Sigmoid colon (tissue), 7 donors: ENCODE measurements around the gene KIF1A. TPM values are rescaled to one million over a fixed set of nuclear protein-coding genes. Genes with fewer than 3 reads are reported as not detected.
A peak's percentile ranks its signal among the peaks of the same experiment; 100 is the strongest.
"Not testable (repeated sequence)": the region's sequence is repeated elsewhere in the genome, so short reads cannot be mapped to it uniquely, and the experiment has no call there.

ENCODE experiments used
- DNase-seq: peaks from one replicate; pipeline ENCODE4 v3.0.0-alpha.2; 2019
- H3K27ac ChIP-seq, 4 donors: fragments of 200-600 bp; sonication (generic); one replicate each; pipeline ENCODE4 v1.5.1; 2016 to 2019; ENCODE audit warnings: mild to moderate bottlenecking in 1 of 4
- H3K27me3 ChIP-seq, 3 donors: fragments of 200-600 bp; sonication (generic); one replicate each; pipeline ENCODE4 v1.5.1; 2019; ENCODE audit warnings: mild to moderate bottlenecking in 1 of 3
- H3K36me3 ChIP-seq, 4 donors: fragments of 200-600 bp; sonication (generic); one replicate each; pipeline ENCODE4 v1.5.1; 2016 to 2019
- H3K4me1 ChIP-seq, 4 donors: fragments of 200-600 bp; sonication (generic); one replicate each; pipeline ENCODE4 v1.5.1; 2017 to 2019
- H3K4me3 ChIP-seq, 4 donors: fragments of 200-600 bp; sonication (generic); one replicate each; pipeline ENCODE4 v1.5.1; 2017 to 2019; ENCODE audit warnings: mild to moderate bottlenecking in 2 of 4, moderate library complexity in 1 of 4
- H3K9me3 ChIP-seq, 4 donors: fragments of 200-600 bp in 3 of 4; sonication (generic) in 3 of 4; one replicate each; pipeline versions ENCODE4 v1.5.1 to v1.6.1; 2013 to 2019
- EP300 ChIP-seq, 4 donors: sonication (generic); formaldehyde crosslinking; IDR thresholded peaks; one replicate each; pipeline ENCODE4 v1.6.1; 2017; ENCODE audit warnings: antibody characterized with exemption in 4 of 4
- POLR2A ChIP-seq, 2 donors: fragments of 450-650 bp; IDR thresholded peaks; one replicate each; pipeline ENCODE4 v1.6.1; 2016; ENCODE audit warnings: antibody characterized with exemption in 2 of 2, mild to moderate bottlenecking in 2 of 2, moderate library complexity in 2 of 2
- POLR2AphosphoS5 ChIP-seq, 4 donors: sonication (generic); formaldehyde crosslinking; IDR thresholded peaks; one replicate each; pipeline ENCODE4 v1.6.1; 2017; ENCODE audit warnings: antibody characterized with exemption in 4 of 4
- WGBS, 2 donors: extraction: QIAGEN DNeasy Blood & Tissue Kit; methylation state at CpG; one replicate each; pipeline ENCODE4 v1.1.7; 2013; 5-methylcytosine and 5-hydroxymethylcytosine counted together
- intact Hi-C: fragments of 100-400 bp; cut with DNase I; formaldehyde crosslinking; loops from one replicate; pipeline ENCODE4 v1.15.1; 2023
- polyA plus RNA-seq, 3 donors: library from polyadenylated mRNA; stranded (reverse); fragments of 200-250 nt; gene quantifications; one replicate each; pipeline ENCODE4 v1.2.3, GENCODE V29; 2013
- total RNA-seq, 4 donors: library from RNA; depleted of rRNA; stranded (reverse); fragments of >200 nt; gene quantifications; one replicate each; pipeline ENCODE4 v1.1.0, GENCODE V29; 2016
- TF ChIP-seq, protein P1 (sequence below), 4 experiments: fragments of 450-650 bp in 3 of 4; fragments of 200-600 bp in 1 of 4; IDR thresholded peaks; one replicate each; pipeline ENCODE4 v1.5.1; 2016 to 2019; ENCODE audit warnings: antibody characterized with exemption in 4 of 4, mild to moderate bottlenecking in 3 of 4, moderate library complexity in 2 of 4
- donor health status: healthy with polysubstance abuse.
- donor health status: Bipolar disorder and iron deficiency.
- donor health status: healthy.

The KIF1A gene
- total and polyA plus RNA-seq, 7 donors = under 0.01 to 9.7 (median 4.4) TPM

DNA sequence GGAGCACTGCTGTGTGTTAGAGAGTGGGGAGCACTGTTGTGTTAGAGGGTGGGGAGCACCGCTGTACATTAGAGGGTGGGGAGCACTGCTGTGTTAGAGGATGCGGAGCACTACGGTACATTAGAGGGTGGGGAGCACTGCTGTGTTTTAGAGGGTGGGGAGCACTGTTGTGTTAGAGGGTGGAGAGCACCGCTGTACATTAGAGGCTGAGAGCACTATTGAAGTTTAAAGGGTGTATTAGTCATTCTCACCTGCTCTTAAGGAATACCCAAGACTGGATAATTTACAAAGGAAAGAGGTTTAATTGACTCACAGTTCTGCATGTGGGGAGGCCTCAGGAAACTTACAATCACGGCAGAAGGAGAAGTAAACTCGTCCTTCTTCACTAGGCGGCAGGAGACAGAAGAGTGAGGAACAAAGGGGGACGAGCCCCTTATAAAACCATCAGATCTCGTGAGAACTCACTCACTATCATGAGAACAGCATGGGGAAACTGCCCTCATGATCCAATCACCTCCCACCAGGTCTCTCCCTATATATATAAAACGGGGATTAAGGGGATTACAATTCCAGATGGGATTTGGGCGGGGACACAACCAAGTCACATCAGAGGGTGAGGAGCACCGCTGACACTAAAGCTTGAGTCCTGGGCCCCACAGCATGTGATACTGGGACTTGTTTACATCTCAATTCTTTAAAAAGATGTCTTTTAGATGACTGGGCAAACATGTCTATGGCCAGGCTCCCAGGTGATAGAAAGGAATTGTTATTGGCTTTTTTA, 29.1 kb upstream of the KIF1A start:
- no peak for DNase-seq
- Histone ChIP-seq H3K27me3 (peaks cover 0 to 6% (median 0%) of the 10 kb centered on the region in 3 donors), H3K4me1 (no peaks in the 10 kb centered on the region), H3K27ac (no peak overlapping the region), H3K36me3 (no peaks in the 10 kb centered on the region), H3K9me3 (no peaks in the 10 kb centered on the region), H3K4me3 (no peak overlapping the region)
- WGBS, 2 donors = 76% methylated on average over 12 of the region's 12 CpGs
- TF ChIP-seq, protein P1, sequence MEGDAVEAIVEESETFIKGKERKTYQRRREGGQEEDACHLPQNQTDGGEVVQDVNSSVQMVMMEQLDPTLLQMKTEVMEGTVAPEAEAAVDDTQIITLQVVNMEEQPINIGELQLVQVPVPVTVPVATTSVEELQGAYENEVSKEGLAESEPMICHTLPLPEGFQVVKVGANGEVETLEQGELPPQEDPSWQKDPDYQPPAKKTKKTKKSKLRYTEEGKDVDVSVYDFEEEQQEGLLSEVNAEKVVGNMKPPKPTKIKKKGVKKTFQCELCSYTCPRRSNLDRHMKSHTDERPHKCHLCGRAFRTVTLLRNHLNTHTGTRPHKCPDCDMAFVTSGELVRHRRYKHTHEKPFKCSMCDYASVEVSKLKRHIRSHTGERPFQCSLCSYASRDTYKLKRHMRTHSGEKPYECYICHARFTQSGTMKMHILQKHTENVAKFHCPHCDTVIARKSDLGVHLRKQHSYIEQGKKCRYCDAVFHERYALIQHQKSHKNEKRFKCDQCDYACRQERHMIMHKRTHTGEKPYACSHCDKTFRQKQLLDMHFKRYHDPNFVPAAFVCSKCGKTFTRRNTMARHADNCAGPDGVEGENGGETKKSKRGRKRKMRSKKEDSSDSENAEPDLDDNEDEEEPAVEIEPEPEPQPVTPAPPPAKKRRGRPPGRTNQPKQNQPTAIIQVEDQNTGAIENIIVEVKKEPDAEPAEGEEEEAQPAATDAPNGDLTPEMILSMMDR (IDR thresholded peaks at IDR 0.05) = no peak
- TF ChIP-seq POLR2AphosphoS5 (IDR thresholded peaks at IDR 0.05) (no peak), POLR2A (IDR thresholded peaks at IDR 0.05) (no peak), EP300 (IDR thresholded peaks at IDR 0.05) (no peak)
- intact Hi-C loops = no loop called here

DNA sequence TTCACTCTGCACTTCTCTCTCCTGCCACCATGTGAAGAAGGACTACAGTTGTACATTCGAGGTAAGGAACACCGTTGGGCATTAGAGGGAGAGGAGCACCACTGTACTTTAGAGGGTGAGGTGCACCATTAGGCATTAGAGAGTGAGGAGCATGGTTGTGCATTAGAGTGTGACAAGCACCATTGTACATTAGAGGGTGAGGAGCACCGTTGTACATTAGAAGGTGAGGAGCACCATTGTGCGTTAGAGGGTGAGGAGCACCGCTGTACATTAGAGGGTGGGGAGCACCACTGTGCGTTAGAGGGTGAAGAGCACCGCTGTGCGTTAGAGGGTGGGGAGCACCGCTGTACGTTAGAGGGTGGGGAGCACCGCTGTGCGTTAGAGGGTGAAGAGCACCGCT, 27.8 kb upstream of the KIF1A start:
- Histone ChIP-seq H3K27ac (no peak overlapping the region), H3K4me1 (no peaks in the 10 kb centered on the region), H3K27me3 (peaks cover 0 to 6% (median 0%) of the 10 kb centered on the region in 3 donors), H3K4me3 (no peak overlapping the region), H3K9me3 (no peaks in the 10 kb centered on the region), H3K36me3 (no peaks in the 10 kb centered on the region)
- DNase-seq = no peak
- intact Hi-C loops = no loop called here
- 93 to 94% methylated on average over 13 of the region's 13 CpGs for whole genome bisulfite sequencing, 2 donors
- TF ChIP-seq POLR2AphosphoS5 (IDR thresholded peaks at IDR 0.05) = no peak
- no peak for TF ChIP-seq EP300 (IDR thresholded peaks at IDR 0.05)
- no peak for TF ChIP-seq POLR2A (IDR thresholded peaks at IDR 0.05)
- TF ChIP-seq, protein P1 (IDR thresholded peaks at IDR 0.05) = no peak

DNA sequence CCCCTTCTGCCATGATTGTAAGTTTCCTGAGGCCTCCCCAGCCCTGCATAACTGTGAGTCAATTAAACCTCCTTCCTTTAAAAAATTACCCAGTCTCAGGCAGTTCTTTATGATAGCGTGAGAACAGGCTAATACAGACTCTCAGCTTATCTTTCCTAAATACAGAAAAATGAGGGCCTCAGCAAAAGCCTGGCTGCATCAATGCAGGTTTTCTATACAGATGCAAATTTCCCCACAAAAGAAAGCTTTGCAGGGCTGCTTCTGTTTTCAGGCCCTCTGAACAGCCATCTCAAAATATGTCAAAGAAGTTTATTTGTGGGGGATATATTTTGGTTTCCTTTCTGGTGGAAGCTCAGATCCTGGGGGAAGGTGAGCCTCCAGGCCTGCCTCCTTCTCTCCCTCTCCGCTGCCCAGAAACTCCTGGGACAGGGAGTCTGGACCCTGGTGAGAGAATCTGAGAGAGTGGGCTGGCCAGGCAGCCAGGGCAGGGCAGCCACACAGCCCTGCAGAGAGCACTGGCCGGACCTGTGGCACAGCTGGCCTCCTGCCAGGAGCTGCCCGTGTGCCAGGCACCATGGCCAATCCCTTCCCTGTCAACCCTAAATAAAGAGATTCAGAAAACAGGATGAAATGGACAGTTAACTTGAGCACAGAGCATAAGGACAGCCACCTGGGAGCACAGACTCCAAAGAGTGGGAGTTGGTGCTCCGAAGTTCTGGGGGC, 27.0 kb upstream of the KIF1A start:
- no peaks in the 10 kb centered on the region for H3K36me3 ChIP-seq
- no peak overlapping the region for H3K4me3 ChIP-seq
- peaks cover 0 to 6% (median 4%) of the 10 kb centered on the region in 3 donors for H3K27me3 ChIP-seq
- WGBS, 2 donors = 49 to 73% methylated on average over 5 of the region's 5 CpGs
- H3K9me3 ChIP-seq = no peaks in the 10 kb centered on the region
- no peaks in the 10 kb centered on the region for H3K4me1 ChIP-seq
- intact Hi-C loops = no loop called here
- DNase-seq = no peak
- no peak overlapping the region for H3K27ac ChIP-seq
- TF ChIP-seq, protein P1 (IDR thresholded peaks at IDR 0.05) = no peak
- TF ChIP-seq EP300 (IDR thresholded peaks at IDR 0.05) (no peak), POLR2A (IDR thresholded peaks at IDR 0.05) (no peak), POLR2AphosphoS5 (IDR thresholded peaks at IDR 0.05) (no peak)

DNA sequence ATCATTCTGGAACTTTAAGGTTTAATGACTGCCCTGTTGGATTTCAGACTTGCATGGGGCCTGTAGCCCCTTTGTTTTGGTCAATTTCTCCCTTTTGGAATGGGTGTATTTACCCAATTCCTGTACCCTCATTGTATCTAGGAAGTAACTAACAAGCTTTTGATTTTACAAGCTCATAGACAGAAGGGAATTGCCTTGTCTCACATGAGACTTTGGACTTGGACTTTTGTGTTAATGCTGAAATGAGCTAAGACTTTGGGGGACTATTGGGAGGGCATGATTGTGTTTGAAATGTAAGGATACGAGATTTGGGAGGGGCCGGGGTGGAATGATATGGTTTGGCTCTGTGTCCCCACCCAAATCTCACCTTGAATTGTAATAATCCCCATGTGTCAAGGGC, 26.3 kb upstream of the KIF1A start:
- H3K27ac ChIP-seq, H3K36me3 ChIP-seq, H3K4me1 ChIP-seq, intact Hi-C loops, H3K27me3 ChIP-seq, DNase-seq, H3K4me3 ChIP-seq, H3K9me3 ChIP-seq: not testable (repeated sequence)
- 15 to 75% methylated on average over 2 of the region's 2 CpGs for WGBS, 2 donors

DNA sequence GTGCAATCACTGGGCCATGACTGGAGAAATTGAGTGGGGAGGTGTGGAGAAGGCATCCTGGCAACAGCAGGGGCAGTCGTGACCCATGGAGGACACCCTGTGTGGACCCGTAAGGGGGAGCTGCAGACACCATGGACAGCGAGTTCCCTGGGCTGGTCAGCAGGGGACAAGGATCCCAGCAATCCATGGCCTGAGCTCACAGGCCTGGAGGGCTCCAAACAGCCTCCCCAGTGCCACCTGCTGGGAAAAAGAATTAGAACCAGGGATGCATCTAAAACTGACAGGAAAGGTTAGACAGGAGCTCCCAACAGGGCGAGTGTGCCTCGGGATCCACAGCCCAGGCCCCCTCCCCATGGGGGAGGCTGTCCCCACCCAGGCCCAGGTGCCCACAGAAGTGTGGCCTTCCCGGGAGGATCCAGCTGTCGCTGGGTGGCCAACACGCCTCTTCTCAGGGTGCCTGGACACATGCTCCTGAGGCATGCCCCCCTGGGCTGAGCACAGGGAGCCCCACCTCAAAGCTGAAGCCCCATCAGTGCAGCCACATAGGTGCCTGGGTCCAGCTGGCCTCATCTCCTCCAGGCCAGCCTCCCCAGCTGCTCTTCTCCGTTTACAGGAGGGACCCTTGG, 20.5 kb upstream of the KIF1A start:
- no peak for DNase-seq

More for the DNA sequence above, 20.5 kb upstream of the KIF1A start:
- TF ChIP-seq POLR2AphosphoS5 (IDR thresholded peaks at IDR 0.05) (no peak), POLR2A (IDR thresholded peaks at IDR 0.05) (no peak)
- TF ChIP-seq, protein P1 (IDR thresholded peaks at IDR 0.05) = peak in 2 of 4 experiments; percentile 23 to 28
- Histone ChIP-seq H3K27ac (no peak overlapping the region), H3K36me3 (no peaks in the 10 kb centered on the region), H3K4me3 (no peak overlapping the region), H3K9me3 (no peaks in the 10 kb centered on the region), H3K27me3 (peaks cover 0 to 20% (median 15%) of the 10 kb centered on the region in 3 donors), H3K4me1 (peaks cover 0 to 7% (median 0%) of the 10 kb centered on the region in 4 donors)
- intact Hi-C loops = no loop called here
- 36 to 47% methylated on average over 9 of the region's 9 CpGs for WGBS, 2 donors
